Ishikawa (cell line): ENCODE results near the gene SLC13A4.

Source experiments
- CEBPB ChIP-seq: IDR thresholded peaks from 2 replicates; pipeline ENCODE4 v1.6.1; 2012
- EP300 ChIP-seq: IDR thresholded peaks from 2 replicates; pipeline ENCODE4 v1.6.1; 2012; ENCODE audit warnings: borderline replicate concordance
- RAD21 ChIP-seq: IDR thresholded peaks from 2 replicates; pipeline ENCODE4 v1.6.1; 2012; ENCODE audit warnings: low read depth
- TAF1 ChIP-seq: IDR thresholded peaks from 2 replicates; pipeline ENCODE4 v1.6.1; 2012; ENCODE audit warnings: low read depth, mild to moderate bottlenecking
- TEAD4 ChIP-seq: IDR thresholded peaks from 2 replicates; pipeline ENCODE4 v1.6.1; 2012
- YY1 ChIP-seq: IDR thresholded peaks from 2 replicates; pipeline ENCODE4 v1.6.1; 2012; ENCODE audit warnings: low read depth
- ZBTB7A ChIP-seq: IDR thresholded peaks from 2 replicates; pipeline ENCODE4 v1.6.1; 2012; ENCODE audit warnings: low read depth
- TF ChIP-seq, protein P1 (sequence below): IDR thresholded peaks from 2 replicates; pipeline ENCODE4 v1.6.1; 2012

- TF ChIP-seq EP300 (no peak), RAD21 (no peak), CEBPB (no peak), TEAD4 (no peak), YY1 (no peak), TAF1 (no peak), ZBTB7A (no peak)
- TF ChIP-seq, protein P1, sequence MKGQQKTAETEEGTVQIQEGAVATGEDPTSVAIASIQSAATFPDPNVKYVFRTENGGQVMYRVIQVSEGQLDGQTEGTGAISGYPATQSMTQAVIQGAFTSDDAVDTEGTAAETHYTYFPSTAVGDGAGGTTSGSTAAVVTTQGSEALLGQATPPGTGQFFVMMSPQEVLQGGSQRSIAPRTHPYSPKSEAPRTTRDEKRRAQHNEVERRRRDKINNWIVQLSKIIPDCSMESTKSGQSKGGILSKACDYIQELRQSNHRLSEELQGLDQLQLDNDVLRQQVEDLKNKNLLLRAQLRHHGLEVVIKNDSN = no peak
Observed at GRCh38 chr7:135714534-135715009, 13.4 kb downstream of the SLC13A4 start.
